ENCODE data around the gene EHD3.

The EHD3 gene

GRCh38 chr2:31286961-31287550 lies 53.1 kb downstream of the EHD3 start:
- no peak overlapping the region for H3K4me3 ChIP-seq (ENCODE audit: control insufficient read depth, low read depth, low read length)
- DNase-seq (ENCODE audit: low read depth), result no peak
- TF ChIP-seq CTCF (IDR thresholded peaks at IDR 0.05; ENCODE audit: control insufficient read depth, insufficient read depth, low read depth, low read length, missing control alignments), result no peak

GRCh38 chr2:31287654-31288053 lies 53.7 kb downstream of the EHD3 start:
- peak; percentile 7 for DNase-seq (ENCODE audit: low read depth)
- H3K4me3 ChIP-seq (ENCODE audit: control insufficient read depth, low read depth, low read length), result no peak overlapping the region
- no peak for TF ChIP-seq CTCF (IDR thresholded peaks at IDR 0.05; ENCODE audit: control insufficient read depth, insufficient read depth, low read depth, low read length, missing control alignments)

- no peak overlapping the region for H3K4me3 ChIP-seq (ENCODE audit: control insufficient read depth, low read depth, low read length)
- no peak for TF ChIP-seq CTCF (IDR thresholded peaks at IDR 0.05; ENCODE audit: control insufficient read depth, insufficient read depth, low read depth, low read length, missing control alignments)
- DNase-seq (ENCODE audit: low read depth), result no peak
Measured at GRCh38 chr2:31294196-31294595, 60.2 kb downstream of the EHD3 start.

- TF ChIP-seq CTCF (IDR thresholded peaks at IDR 0.05; ENCODE audit: control insufficient read depth, insufficient read depth, low read depth, low read length, missing control alignments), result no peak
- peak; percentile 11 for DNase-seq (ENCODE audit: low read depth)
- H3K4me3 ChIP-seq (ENCODE audit: control insufficient read depth, low read depth, low read length), result no peak overlapping the region
Measured at GRCh38 chr2:31296641-31297287, 62.8 kb downstream of the EHD3 start.

GRCh38 chr2:31297751-31298150 lies 63.8 kb downstream of the EHD3 start:
- no peak for TF ChIP-seq CTCF (IDR thresholded peaks at IDR 0.05; ENCODE audit: control insufficient read depth, insufficient read depth, low read depth, low read length, missing control alignments)
- DNase-seq (ENCODE audit: low read depth), result no peak
- no peak overlapping the region for H3K4me3 ChIP-seq (ENCODE audit: control insufficient read depth, low read depth, low read length)

- DNase-seq (ENCODE audit: low read depth), result no peak
- no peak overlapping the region for H3K4me3 ChIP-seq (ENCODE audit: control insufficient read depth, low read depth, low read length)
- no peak for TF ChIP-seq CTCF (IDR thresholded peaks at IDR 0.05; ENCODE audit: control insufficient read depth, insufficient read depth, low read depth, low read length, missing control alignments)
Measured at GRCh38 chr2:31299547-31299946, 65.6 kb downstream of the EHD3 start.

All from AG09309 (cell line).